ENCODE results near the gene NBPF3.
A peak's percentile ranks its signal among the peaks of the same experiment; 100 is the strongest.
"Not testable (repeated sequence)": the region's sequence is repeated elsewhere in the genome, so short reads cannot be mapped to it uniquely, and the experiment has no call there.

The NBPF3 gene

DNA sequence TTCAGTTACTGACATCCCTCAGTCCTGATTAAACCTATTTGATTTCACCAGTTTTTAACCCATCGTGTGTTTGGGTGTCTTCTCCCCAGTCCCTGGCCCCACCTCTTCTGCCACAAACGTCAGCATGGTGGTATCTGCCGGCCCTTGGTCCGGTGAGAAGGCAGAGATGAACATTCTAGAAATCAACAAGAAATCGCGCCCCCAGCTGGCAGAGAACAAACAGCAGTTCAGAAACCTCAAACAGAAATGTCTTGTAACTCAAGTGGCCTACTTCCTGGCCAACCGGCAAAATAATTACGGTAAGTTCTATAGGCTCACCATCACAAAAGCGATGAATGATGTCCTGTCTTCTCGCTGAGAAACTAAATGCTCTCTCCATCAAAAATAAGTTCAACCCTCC, 28.7 kb downstream of the NBPF3 start:
- no peak overlapping the region for H3K27ac ChIP-seq (ENCODE audit: low read length)
- TF ChIP-seq EZH2phosphoT487 (IDR thresholded peaks at IDR 0.05; ENCODE audit: low read length) (no peak), EZH2 (optimal IDR thresholded peaks at IDR 0.05; ENCODE audit: low read depth, low read length) (no peak)
- TF ChIP-seq, protein P1, sequence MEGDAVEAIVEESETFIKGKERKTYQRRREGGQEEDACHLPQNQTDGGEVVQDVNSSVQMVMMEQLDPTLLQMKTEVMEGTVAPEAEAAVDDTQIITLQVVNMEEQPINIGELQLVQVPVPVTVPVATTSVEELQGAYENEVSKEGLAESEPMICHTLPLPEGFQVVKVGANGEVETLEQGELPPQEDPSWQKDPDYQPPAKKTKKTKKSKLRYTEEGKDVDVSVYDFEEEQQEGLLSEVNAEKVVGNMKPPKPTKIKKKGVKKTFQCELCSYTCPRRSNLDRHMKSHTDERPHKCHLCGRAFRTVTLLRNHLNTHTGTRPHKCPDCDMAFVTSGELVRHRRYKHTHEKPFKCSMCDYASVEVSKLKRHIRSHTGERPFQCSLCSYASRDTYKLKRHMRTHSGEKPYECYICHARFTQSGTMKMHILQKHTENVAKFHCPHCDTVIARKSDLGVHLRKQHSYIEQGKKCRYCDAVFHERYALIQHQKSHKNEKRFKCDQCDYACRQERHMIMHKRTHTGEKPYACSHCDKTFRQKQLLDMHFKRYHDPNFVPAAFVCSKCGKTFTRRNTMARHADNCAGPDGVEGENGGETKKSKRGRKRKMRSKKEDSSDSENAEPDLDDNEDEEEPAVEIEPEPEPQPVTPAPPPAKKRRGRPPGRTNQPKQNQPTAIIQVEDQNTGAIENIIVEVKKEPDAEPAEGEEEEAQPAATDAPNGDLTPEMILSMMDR (IDR thresholded peaks at IDR 0.05; ENCODE audit: low read length): peak; percentile 30; the same call in 1 of the 2 replicates
- H3K9me2 ChIP-seq (replicated peaks; ENCODE audit: insufficient read depth, low read length): no peaks in the 10 kb centered on the region
- no peaks in the 10 kb centered on the region for H3K36me3 ChIP-seq (replicated peaks; ENCODE audit: insufficient read depth, low read length)
- H3K4me1 ChIP-seq (ENCODE audit: low read length): no peaks in the 10 kb centered on the region
- H3K9me3 ChIP-seq (replicated peaks; ENCODE audit: insufficient read depth, low read length): no peaks in the 10 kb centered on the region
- H3K4me2 ChIP-seq (ENCODE audit: low read depth, low read length): no peak overlapping the region
- H3F3A ChIP-seq (ENCODE audit: insufficient read depth, low read length): no peaks in the 10 kb centered on the region
- H3K4me3 ChIP-seq (ENCODE audit: low read length): no peak overlapping the region
- H4K20me1 ChIP-seq (ENCODE audit: insufficient read depth, low read length): no peaks in the 10 kb centered on the region
- DNase-seq: peak; percentile 19
- H3K27me3 ChIP-seq (replicated peaks; ENCODE audit: insufficient read depth, low read length): no peaks in the 10 kb centered on the region
- H2AFZ ChIP-seq (ENCODE audit: low read length): no peak overlapping the region
- H3K79me2 ChIP-seq (ENCODE audit: low read length): no peaks in the 10 kb centered on the region
- no peak overlapping the region for H3K9ac ChIP-seq (ENCODE audit: low read length)

DNA sequence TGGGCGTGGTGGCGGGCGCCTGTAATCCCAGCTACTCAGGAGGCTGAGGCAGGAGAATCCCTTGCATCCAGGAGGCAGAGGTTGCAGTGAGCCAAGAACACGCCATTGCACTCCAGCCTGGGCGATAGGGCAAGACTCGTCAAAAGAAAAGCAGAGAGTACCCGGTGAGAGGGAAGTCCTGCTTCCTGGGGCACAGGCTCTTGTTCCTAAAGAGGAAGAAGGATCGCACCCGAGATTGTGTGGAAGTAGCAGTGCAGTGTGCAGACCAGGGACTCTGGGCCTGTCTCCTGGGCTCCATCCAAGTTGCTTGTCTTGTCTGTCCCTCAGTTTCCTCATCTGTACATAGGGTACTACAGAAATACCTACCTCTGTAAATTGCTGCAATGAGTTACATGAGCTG, 29.6 kb downstream of the NBPF3 start:
- H3K79me2 ChIP-seq (ENCODE audit: low read length): no peaks in the 10 kb centered on the region
- H3K4me3 ChIP-seq (ENCODE audit: low read length): no peak overlapping the region
- H3K4me1 ChIP-seq (ENCODE audit: low read length): no peaks in the 10 kb centered on the region
- no peaks in the 10 kb centered on the region for H3K36me3 ChIP-seq (replicated peaks; ENCODE audit: insufficient read depth, low read length)
- TF ChIP-seq EZH2phosphoT487 (IDR thresholded peaks at IDR 0.05; ENCODE audit: low read length): no peak
- H3K9ac ChIP-seq (ENCODE audit: low read length): no peak overlapping the region
- no peak overlapping the region for H3K27ac ChIP-seq (ENCODE audit: low read length)
- no peak overlapping the region for H2AFZ ChIP-seq (ENCODE audit: low read length)
- no peak for DNase-seq
- H3K27me3 ChIP-seq (replicated peaks; ENCODE audit: insufficient read depth, low read length): no peaks in the 10 kb centered on the region
- no peaks in the 10 kb centered on the region for H3K9me3 ChIP-seq (replicated peaks; ENCODE audit: insufficient read depth, low read length)
- no peaks in the 10 kb centered on the region for H3F3A ChIP-seq (ENCODE audit: insufficient read depth, low read length)
- no peak overlapping the region for H3K4me2 ChIP-seq (ENCODE audit: low read depth, low read length)
- H3K9me2 ChIP-seq (replicated peaks; ENCODE audit: insufficient read depth, low read length): no peaks in the 10 kb centered on the region
- no peaks in the 10 kb centered on the region for H4K20me1 ChIP-seq (ENCODE audit: insufficient read depth, low read length)

DNA sequence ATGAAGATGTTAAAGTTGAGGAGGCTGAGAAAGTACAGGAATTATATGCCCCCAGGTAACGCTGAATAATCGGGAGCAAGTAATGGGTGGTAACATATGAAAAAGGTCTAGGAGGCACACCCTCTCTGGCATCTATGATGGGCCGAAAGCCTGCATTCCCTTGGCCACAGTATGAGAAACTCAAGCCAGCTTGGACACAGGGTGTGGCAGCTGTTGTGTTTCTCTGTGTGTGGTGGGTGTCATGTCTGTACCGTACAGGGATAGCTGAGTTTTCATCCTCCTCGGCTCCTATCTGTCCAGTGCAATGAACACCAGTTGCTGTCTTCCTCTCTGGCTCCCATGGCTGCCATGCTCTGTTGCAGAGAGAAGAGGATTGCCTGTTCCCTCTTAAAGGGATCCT, 32.9 kb downstream of the NBPF3 start:
- H3K79me2 ChIP-seq (ENCODE audit: low read length): no peaks in the 10 kb centered on the region
- TF ChIP-seq, protein P1 (IDR thresholded peaks at IDR 0.05; ENCODE audit: low read length): no peak
- TF ChIP-seq EZH2 (optimal IDR thresholded peaks at IDR 0.05; ENCODE audit: low read depth, low read length) (no peak), EZH2phosphoT487 (IDR thresholded peaks at IDR 0.05; ENCODE audit: low read length) (no peak)
- DNase-seq: no peak
- no peak overlapping the region for H3K4me2 ChIP-seq (ENCODE audit: low read depth, low read length)
- no peak overlapping the region for H3K9ac ChIP-seq (ENCODE audit: low read length)
- no peak overlapping the region for H3K27ac ChIP-seq (ENCODE audit: low read length)
- no peak overlapping the region for H3K4me3 ChIP-seq (ENCODE audit: low read length)
- H2AFZ ChIP-seq (ENCODE audit: low read length): no peak overlapping the region
- H3K9me3 ChIP-seq (replicated peaks; ENCODE audit: insufficient read depth, low read length): no peaks in the 10 kb centered on the region
- H3K9me2 ChIP-seq (replicated peaks; ENCODE audit: insufficient read depth, low read length): no peaks in the 10 kb centered on the region
- no peaks in the 10 kb centered on the region for H4K20me1 ChIP-seq (ENCODE audit: insufficient read depth, low read length)
- no peaks in the 10 kb centered on the region for H3K4me1 ChIP-seq (ENCODE audit: low read length)
- H3K36me3 ChIP-seq (replicated peaks; ENCODE audit: insufficient read depth, low read length): no peaks in the 10 kb centered on the region
- H3F3A ChIP-seq (ENCODE audit: insufficient read depth, low read length): no peaks in the 10 kb centered on the region
- H3K27me3 ChIP-seq (replicated peaks; ENCODE audit: insufficient read depth, low read length): no peaks in the 10 kb centered on the region

DNA sequence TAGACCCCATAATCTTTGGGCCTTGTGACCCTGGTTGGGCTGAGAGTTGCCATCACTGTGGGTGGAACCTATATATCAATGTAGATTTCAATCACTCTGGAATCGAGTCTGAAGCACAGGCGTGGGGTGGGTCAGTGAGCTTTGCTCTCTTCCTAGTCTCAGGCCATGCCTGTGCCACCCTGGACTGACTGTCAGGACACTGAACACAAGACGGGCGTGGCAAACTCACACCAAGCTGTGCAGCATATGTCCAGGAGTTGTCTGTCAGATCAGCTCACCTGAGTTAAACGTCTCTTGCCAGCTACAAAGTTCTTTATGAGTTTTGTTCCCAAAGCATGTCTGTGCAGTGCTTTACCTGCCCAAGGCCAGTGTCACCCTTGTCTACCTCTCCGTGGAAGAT, 38.4 kb downstream of the NBPF3 start:
- H3K9me2 ChIP-seq (replicated peaks; ENCODE audit: insufficient read depth, low read length): no peaks in the 10 kb centered on the region

DNA sequence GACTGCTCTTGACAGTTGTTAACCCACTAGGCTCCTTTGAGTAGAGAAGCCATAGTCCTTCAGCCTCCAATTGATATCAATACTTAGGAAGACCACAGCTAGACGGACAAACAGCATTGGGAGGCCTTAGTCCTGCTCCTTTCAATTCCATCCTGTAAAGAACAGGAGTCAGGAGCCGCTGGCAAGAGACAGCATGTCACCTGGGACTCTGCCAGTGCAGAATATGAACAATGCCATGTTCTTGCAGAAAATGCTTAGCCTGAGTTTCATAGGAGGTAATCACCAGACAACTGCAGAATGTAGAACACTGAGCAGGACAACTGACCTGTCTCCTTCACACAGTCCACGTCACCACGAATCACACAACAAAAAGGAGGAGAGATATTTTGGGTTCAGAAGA, 43.9 kb downstream of the NBPF3 start:
- H3K9ac ChIP-seq (ENCODE audit: low read length); H3K4me1 ChIP-seq (ENCODE audit: low read length); H3K9me3 ChIP-seq (replicated peaks; ENCODE audit: insufficient read depth, low read length); H3K4me3 ChIP-seq (ENCODE audit: low read length); H2AFZ ChIP-seq (ENCODE audit: low read length); H3K36me3 ChIP-seq (replicated peaks; ENCODE audit: insufficient read depth, low read length); H3F3A ChIP-seq (ENCODE audit: insufficient read depth, low read length); H3K9me2 ChIP-seq (replicated peaks; ENCODE audit: insufficient read depth, low read length); H3K27me3 ChIP-seq (replicated peaks; ENCODE audit: insufficient read depth, low read length); H3K27ac ChIP-seq (ENCODE audit: low read length); H4K20me1 ChIP-seq (ENCODE audit: insufficient read depth, low read length); H3K79me2 ChIP-seq (ENCODE audit: low read length); H3K4me2 ChIP-seq (ENCODE audit: low read depth, low read length); DNase-seq: not testable (repeated sequence)

More for the DNA sequence above, 38.4 kb downstream of the NBPF3 start:
- H3K9ac ChIP-seq (ENCODE audit: low read length): no peak overlapping the region
- H3K9me3 ChIP-seq (replicated peaks; ENCODE audit: insufficient read depth, low read length): no peaks in the 10 kb centered on the region
- no peaks in the 10 kb centered on the region for H3K79me2 ChIP-seq (ENCODE audit: low read length)
- no peaks in the 10 kb centered on the region for H3F3A ChIP-seq (ENCODE audit: insufficient read depth, low read length)
- no peak for DNase-seq
- H3K27ac ChIP-seq (ENCODE audit: low read length): no peak overlapping the region
- no peaks in the 10 kb centered on the region for H3K27me3 ChIP-seq (replicated peaks; ENCODE audit: insufficient read depth, low read length)
- H4K20me1 ChIP-seq (ENCODE audit: insufficient read depth, low read length): no peaks in the 10 kb centered on the region
- H3K4me1 ChIP-seq (ENCODE audit: low read length): no peaks in the 10 kb centered on the region
- no peak overlapping the region for H3K4me2 ChIP-seq (ENCODE audit: low read depth, low read length)
- H3K36me3 ChIP-seq (replicated peaks; ENCODE audit: insufficient read depth, low read length): no peaks in the 10 kb centered on the region
- TF ChIP-seq EZH2phosphoT487 (IDR thresholded peaks at IDR 0.05; ENCODE audit: low read length) (no peak), EZH2 (optimal IDR thresholded peaks at IDR 0.05; ENCODE audit: low read depth, low read length) (no peak)
- TF ChIP-seq, protein P1 (IDR thresholded peaks at IDR 0.05; ENCODE audit: low read length): no peak
- no peak overlapping the region for H2AFZ ChIP-seq (ENCODE audit: low read length)
- no peak overlapping the region for H3K4me3 ChIP-seq (ENCODE audit: low read length)
